HG03196 (cell line): ENCODE results near the gene ECHDC3.

ENCODE experiments used
- ATAC-seq: cut with Tn5 transposase; IDR thresholded peaks from one replicate; pipeline ENCODE4 v1.9.1; 2021; ENCODE audit not compliant: unreplicated experiment

Gene ECHDC3

DNA sequence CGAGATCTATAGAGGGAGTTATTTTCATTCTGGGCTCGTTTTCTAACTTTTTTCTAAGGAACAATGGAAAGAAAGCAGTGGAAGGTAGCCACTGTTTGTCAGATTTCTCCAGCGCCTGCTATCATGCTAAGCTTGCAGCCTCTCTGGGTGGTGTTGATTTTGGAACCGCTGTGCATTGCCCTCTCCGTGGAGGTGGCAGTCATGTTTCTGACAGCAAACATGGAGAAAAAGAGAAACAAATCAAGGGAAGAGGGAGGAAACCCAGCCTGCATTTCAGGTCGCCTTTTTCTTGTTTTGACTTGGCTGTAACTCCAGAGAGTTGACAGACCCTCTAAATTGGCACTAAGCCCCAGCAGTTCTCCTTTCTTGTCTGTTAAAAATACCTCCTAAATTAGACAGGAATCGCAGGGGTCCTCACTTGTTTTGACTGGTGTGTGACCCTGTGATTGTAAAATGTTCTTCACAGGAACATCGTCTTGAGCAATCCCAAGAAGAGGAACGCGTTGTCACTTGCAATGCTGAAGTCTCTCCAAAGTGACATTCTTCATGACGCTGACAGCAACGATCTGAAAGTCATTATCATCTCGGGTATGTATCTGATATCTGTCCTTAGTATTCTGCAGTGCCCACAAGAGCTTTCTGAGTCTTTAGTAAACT lies 4.8 kb downstream of the ECHDC3 start:
- no peak for ATAC-seq

DNA sequence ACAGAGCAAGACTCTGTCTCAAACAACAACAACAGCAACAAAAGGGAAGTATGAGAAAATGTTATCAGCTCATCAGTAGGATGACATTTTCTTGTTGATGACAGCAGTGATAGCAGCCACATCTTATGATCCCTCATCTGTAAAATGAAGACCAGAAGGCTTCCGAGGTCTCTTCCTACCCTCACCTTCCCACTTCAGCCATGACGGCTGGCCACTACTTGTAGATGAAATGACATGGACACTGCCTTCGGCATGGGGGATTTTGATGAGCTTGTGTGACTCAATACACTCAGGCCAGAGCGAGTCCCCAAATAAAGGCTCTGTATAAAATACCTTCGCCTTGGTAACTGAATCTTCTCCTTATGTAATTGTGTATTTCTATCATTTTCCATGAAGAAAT lies 6.7 kb downstream of the ECHDC3 start:
- ATAC-seq, result no peak

DNA sequence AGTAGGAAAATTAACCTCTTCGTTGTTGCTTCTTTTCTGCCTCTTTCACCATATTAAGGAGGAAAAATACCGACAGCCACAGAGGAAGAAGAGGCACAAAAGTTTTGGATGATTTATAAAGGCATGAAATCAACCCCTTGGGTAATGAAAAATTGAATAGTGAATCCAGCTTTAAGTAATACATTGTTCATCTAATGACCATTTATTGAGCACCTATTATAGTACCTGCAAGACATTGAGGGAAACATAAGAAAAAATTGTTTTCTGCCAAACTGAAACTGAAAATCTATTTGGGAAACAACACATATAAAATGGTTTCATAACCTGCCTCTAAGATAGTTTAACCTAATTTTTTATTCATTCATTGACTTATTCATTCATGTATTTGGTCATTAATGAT lies 8.2 kb downstream of the ECHDC3 start:
- no peak for ATAC-seq

DNA sequence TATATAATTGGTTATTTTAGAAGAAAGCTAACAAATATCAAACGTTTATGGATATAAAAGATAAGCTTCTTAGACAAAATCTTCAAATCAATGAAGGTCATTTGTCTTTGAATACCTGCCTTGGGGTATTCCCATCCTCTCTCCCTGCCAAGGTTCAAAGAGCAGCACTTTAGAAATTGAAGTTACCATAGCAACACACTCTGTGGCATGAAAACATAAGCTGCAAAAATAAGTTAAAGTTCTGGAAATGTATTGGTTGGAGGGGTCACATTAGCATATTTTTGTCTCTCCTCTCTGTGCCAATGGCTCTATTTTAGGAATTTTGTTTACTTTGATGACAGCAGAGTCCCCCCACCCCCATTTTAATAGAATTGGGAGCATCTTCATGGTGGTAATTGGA lies 12.0 kb downstream of the ECHDC3 start:
- ATAC-seq, result no peak

DNA sequence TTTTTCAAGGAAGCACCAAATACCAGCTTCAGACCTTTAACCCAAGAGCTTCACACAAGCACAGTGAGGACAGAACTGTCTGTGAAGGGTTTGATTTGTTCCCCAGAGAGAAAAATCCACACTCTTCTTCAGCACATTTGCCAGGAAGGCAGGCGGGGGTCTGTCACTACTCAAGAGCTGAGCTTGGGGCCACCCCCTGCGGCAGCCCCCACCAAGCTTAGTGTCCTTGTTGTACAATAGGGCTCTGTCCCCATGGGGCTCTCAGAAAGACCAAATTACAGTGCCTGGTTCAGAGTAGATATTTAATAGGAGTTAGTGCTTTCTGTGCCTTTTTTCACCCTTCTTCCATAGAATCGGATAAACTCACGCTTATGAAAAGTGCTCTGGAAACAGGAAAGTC lies 12.4 kb downstream of the ECHDC3 start:
- no peak for ATAC-seq

DNA sequence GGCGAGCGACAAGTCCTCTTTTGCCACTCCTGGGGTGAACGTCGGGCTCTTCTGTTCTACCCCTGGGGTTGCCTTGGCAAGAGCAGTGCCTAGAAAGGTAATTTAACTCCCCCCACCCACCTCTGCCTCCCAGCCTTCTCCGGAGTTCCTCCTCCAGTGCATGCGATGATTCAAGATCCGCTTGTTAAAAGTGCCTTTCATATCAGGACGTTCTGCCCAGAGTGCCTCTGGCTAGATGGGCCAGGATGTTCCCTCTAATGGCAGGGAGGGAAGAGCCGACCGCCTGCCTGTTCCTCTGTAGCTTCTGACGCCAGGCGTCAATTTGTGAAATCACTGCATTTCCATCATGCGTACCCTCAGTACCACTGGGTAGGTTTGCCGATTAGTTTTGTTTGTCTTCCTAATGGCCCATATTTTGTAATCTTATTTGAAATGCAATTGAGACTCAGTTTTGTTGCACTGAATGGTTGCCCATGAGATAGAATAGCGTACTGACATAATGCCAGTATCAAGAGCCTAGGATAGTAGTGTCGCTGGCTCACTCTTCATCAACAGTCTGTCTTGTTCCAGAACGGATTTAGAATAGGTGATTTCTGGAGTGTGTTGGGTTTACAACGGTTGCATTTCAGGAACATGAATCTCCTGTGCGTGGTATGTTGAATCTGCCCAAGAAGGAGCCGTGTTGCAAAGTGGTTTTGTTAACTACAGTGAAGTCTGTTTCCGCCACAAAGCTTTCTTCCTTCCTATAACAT lies 13.5 kb downstream of the ECHDC3 start:
- no peak for ATAC-seq

DNA sequence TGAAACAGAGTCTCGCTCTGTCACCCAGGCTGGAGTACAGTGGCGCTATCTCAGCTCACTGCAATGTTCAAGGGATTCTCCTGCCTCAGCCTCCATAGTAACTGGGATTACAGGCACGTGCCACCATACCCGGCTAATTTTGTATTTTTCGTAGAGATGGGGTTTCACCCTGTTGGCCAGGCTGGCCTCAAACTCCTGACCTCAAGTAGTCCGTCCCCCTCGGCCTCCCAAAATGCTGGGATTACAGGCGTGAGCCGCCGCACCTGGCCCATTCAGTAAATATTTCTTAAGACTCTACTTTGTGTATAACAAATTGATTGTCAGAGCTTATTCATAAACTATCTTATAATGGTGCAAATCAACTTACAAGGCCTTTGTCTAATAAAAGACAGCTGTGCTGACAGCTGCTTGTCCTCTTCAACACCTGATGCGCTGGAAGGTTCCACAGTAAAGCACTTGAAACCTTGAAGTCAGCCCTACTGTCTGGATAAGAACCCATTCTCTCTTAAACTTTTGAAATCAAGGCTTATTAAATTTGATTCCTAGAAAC lies 14.7 kb downstream of the ECHDC3 start:
- ATAC-seq, result no peak

DNA sequence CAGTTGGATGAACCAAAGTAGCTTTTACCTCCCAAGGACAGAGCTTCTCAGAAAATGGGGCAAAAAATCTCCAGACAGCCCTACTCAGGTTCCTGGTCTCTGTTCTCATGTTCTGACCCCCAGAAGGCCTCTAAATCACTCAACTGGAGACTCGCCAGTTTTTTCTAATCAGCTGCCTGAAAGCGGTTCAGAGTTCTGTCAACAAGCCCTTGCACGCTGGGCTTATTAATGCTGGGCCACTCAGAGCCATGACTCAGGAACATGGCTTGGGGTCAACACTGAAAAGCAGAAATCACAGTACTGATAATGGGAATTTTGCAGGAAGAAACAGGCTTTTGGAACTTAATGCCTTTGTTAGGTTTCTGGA lies 15.3 kb downstream of the ECHDC3 start:
- ATAC-seq, result no peak

DNA sequence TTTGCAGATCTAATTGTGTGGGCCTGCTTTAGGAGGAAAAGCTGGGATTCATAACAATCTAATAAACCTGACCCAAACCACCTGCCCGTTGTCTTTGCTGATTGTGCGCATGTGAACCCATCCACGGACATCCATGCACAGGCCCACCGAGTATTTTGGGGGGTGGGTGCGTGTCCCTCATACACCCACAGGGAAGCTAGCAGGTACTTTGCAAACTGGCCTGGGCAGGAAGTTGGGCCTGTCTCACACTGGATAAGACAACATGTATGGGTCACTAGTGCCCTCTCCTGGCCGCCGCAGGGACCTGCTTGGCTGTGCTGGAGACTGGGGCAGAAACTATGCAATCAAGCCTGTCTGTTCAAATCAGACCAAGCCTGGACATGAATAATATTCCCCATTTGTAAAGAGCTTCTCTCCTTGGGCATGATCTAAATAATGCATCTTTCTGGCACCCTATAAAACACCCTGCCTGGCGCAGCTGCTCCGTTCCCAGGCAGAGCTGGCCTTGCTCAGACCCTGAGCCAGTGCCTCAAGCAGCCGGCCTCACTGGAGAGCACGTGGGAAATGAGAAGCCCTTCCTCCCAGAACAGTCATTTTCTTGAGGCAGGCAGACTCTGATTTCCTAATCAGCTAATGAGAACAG lies 15.8 kb downstream of the ECHDC3 start:
- ATAC-seq, result peak; percentile 92

DNA sequence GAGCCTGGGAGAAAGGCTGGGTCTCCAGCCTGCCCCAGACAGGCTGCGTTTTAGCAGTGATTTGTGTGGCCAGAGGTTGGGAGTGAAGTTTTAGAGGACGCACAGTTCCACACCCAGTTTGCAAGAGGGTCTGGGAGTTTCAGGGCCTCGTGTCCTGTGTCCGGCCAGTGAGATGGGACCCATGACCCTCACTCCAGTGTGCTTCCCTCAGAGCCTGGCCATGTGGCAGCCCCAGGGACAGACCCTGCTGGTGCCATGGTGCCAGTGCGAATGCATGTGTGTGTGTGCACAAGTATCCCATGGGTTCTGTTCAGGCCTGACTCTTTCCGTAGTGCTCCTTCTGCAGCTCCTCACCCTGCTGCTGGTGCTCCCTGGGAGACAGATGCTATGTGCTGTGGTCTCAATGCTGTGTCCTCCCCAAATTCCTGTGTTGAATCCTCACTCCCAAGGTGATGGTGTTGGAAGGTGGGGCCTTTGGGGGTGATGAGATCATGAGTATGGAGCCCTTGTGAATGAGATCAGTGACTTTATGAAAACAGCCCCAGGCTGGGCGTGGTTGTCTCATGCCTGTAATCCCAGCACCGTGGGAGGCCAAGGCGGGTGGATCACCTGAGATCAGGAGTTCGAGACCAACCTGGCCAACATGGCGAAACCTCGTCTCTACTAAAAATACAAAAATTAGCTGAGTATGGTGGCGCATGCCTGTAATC lies 16.5 kb downstream of the ECHDC3 start:
- no peak for ATAC-seq

DNA sequence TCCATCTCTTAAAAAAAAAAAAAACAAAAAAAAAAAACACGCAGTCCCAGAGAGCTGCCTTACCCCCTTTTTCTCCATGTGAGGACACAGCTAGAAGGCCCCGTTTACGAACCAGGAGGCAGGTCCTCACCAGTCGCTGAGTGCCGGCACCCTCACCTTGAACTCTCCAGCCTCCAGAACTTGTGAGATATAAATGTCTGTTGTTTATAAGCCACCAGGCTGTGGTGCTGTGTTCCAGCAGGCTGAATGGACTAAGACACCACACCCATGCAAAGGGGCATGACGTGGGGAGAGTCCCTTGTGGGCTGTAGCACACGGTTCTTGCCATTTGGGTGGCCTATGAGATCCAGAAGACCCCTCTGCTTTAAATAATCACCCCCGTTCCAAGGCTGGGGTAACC lies 17.2 kb downstream of the ECHDC3 start:
- ATAC-seq, result no peak

DNA sequence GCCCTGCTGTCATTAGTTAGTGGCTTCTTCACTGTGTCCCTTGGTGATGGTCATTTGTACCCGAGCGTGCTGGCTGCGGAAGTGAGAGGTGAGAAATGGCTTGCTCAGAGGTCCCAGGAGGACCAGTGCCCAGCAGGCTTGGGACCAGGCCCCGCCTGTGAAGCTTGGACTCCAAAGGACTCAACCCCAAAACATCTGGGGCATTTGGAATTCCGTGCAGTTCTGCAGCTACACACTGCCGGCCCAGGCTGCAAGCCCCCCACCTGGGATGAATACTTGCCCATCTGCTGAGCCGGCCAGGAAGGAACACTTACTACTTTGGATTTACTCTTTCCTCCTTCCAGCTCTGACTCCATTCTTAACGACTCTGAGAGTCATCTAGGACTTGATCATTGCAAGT lies 18.0 kb downstream of the ECHDC3 start:
- ATAC-seq, result no peak

DNA sequence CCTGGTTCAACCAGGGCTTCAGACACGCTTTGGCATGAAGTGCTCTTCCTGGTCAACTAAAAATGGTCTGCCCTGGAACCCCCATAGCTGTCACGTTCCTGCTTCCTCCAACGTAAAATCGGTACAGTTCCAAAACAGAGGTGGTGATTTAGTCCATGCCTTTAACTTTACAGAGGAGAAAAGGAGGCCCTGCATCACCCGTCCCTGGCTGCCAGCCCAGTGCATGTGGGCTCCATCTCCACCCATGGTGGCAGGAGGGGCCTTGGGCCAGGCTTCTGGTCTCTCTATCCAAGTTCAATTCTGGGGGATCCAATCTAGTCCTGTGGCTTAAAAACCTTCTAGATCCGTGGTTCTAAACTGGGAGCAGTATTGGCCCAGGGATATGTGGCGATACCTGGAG lies 18.7 kb downstream of the ECHDC3 start:
- no peak for ATAC-seq

DNA sequence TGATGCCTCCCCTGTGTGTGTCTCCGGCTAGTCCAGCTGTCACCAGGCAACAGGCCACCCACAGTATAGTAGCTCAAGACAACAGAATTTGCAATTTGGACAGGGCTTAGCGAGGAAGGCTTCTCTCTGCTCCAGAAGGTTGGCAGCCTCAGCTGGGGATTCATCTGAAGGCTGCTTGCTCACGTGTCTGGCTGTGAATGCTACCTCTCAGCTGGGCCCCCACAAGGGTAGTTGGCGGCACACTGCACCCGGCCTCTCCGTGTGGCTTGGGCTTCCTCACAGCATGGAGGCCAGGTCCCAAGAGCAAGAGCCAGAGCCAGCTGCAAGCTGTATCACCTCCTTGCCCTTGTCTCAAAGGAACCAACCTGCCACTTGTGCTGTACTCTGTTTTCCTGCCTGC lies 19.2 kb downstream of the ECHDC3 start:
- ATAC-seq, result no peak

DNA sequence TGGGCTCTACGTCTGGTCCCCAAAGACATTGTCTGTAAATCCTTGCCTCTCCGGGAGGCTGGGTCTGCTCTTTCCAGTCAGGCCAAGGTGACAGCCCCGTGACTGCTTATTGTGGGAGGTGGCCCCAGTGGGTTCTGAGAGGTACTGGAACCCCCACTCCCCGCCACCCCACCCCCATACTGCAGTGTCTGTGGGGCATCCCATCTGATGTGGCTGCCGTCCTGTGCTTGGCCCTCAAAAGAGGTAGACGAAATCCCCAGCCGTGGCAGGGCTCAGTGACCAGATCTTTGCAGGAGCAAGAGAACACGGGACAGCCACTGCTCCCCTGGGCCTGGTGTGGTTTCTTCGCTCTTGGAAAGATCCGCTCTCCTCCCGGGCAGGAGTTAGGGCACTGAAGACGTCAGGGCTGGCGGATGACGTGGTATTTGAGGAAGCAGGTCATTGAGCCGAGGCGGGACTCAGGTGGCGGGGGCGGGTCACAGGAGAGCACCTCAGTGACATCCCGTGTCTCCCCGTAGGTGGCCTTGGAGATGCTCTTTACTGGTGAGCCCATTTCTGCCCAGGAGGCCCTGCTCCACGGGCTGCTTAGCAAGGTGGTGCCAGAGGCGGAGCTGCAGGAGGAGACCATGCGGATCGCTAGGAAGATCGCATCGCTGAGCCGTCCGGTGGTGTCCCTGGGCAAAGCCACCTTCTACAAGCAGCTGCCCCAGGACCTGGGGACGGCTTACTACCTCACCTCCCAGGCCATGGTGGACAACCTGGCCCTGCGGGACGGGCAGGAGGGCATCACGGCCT lies 20.7 kb downstream of the ECHDC3 start:
- no peak for ATAC-seq

DNA sequence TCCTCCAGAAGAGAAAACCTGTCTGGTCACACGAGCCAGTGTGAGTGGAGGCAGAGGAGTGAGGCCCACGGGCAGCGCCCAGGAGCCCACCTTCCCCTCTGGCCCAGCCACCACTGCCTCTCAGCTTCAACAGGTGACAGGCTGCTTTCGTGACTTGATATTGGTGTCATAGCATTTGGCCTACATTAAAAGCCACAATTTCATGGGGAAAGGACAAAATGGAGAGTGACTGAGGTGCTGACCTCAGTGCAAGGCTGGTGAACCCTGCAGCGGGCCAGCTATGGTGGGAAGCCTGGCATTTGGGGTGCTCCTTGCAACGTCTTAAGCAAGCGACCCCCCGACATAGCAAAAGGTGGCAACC lies 21.3 kb downstream of the ECHDC3 start:
- ATAC-seq, result no peak

DNA sequence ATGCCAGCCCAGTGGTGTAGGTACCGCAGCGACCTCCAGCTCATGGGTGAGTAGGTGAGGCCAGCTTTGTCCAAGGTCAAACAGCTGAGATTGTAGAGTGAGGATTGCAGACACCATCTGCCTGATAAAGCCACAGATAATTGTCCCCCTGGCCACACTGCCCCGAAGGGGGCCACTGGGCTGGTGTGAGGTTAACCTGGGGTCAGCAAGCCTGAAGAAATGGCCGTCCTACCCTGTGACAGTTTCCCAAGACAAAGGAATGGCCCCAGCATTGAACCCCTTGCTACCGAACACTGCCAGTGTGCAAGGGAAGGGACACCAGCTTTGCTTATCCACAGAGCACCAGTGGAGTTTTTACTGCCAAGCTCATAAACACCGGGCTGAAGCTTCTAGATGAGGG lies 23.0 kb downstream of the ECHDC3 start:
- no peak for ATAC-seq

DNA sequence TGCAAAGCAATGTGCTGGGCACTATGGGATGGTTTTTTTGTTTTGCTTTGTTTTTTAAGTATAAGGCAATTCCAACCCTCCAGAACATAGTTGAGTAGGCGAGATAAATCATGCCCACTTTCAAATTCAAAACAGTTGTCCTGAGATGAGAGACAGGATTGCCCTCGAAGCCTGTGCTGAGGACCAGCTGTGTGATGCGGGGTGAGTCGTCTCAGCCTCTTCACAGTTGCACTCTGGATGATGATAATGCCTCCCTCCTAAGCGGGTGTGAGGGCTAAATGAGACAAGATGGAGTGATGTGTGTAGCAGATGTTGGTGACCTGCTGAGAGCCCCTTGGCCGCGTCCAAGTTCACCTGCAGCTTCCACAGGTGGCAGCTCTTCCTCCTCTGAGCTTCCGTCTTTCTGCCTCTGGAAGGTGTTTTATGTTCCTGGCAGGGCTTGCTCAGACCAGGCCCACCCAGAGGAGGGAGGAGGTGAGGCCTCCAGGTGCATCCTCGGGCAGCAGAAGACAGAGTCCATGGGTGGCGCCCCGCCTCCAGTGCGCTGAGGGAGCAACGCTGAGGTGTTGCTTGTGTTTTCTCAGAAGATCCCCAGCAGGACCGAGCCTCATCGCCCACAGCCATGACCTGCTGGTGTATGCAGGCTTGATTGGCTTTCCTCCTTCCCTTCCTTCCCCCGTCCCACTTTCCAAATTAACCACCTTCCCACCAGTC lies 30.6 kb downstream of the ECHDC3 start:
- no peak for ATAC-seq

DNA sequence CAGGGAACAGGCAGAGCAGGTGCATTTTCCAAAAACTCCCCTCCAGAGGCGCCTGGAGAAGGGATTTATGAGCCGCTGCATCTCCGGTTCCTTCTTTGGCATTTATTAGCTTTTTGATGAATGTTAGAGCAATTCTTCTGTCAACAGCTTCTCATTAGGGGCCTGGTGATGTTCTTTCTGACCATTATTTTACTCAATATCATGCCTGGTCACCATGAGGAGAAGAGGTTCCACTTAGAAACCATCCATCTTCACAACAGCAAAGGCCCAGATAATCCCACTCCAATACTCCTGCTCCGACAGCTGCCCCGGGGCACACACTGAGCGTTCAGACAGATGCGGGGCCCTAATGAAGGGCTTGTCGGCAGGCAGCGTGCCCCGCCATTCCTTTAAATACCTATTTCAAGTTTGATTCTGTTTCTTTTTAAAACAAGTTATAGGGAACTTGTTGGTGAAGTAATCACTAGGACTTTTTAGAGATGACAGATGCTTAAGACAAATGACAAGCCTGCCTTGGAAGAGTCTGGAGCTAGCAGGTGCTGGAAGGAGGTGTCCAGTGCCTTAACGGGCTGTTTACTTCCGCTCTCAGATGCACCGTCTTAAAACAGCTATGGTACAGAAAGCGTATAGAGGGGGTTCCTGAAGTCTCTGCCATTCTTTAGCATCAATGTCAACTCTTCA lies 31.7 kb downstream of the ECHDC3 start:
- no peak for ATAC-seq

DNA sequence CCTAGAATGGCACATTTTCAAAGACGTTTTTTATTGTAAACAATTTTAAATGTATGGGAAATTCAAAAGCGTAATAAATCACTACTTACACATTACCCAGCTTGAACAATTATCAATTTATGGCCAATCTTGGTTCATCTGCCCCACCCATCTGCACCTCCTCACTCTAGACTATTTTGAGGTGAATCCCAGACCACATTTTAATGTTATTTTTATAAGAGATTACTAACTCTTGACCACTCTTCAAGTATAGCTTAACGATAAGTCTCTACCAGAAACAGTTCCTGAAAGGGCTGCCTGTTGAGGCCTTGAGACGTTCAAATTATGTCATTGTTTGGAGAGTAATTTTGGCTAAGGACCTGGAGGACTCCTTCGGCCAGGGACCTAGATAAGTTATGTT lies 33.2 kb downstream of the ECHDC3 start:
- ATAC-seq, result no peak
